RWPE2 (cell line): ENCODE measurements around the gene ZC3H8.

Experiments used
- ATAC-seq: fragments of 200-7000 bp; cut with Tn5 transposase; 3 replicates; pipeline ENCODE4 v1.9.1; 2021; ENCODE audit warnings: low read depth
- DNase-seq: peaks from one replicate; pipeline ENCODE4 v3.0.0-alpha.2; 2020; ENCODE audit warnings: low spot score
- H3K27ac ChIP-seq: fragments of 450-650 bp; 2 replicates; pipeline ENCODE4 v1.5.1; 2017; ENCODE audit warnings: mild to moderate bottlenecking; ENCODE audit not compliant: poor library complexity, severe bottlenecking
- H3K27me3 ChIP-seq: fragments of 250-450 bp; sonication (Bioruptor Pico); 2 replicates; pipeline ENCODE4 v1.5.1; 2021; ENCODE audit warnings: mild to moderate bottlenecking, moderate library complexity; ENCODE audit not compliant: insufficient read depth, poor library complexity, severe bottlenecking
- H3K36me3 ChIP-seq: fragments of 250-450 bp; sonication (Bioruptor Pico); 2 replicates; pipeline ENCODE4 v1.5.1; 2020; ENCODE audit warnings: low read depth, mild to moderate bottlenecking, moderate library complexity
- H3K4me1 ChIP-seq: fragments of 250-450 bp; sonication (Bioruptor Pico); 2 replicates; pipeline ENCODE4 v1.5.1; 2021; ENCODE audit warnings: mild to moderate bottlenecking, moderate library complexity; ENCODE audit not compliant: insufficient read depth, poor library complexity, severe bottlenecking
- H3K4me3 ChIP-seq: fragments of 250-450 bp; sonication (Bioruptor Pico); 2 replicates; pipeline ENCODE4 v1.5.1; 2021; ENCODE audit warnings: mild to moderate bottlenecking, moderate library complexity; ENCODE audit not compliant: severe bottlenecking
- H3K9me3 ChIP-seq: fragments of 250-450 bp; sonication (Bioruptor Pico); 2 replicates; pipeline ENCODE4 v1.5.1; 2021; ENCODE audit warnings: mild to moderate bottlenecking, moderate library complexity; ENCODE audit not compliant: severe bottlenecking
- CTCF ChIP-seq: fragments of 450-650 bp; IDR thresholded peaks from one replicate; pipeline ENCODE4 v1.5.1; 2017; ENCODE audit warnings: mild to moderate bottlenecking, moderate library complexity; ENCODE audit not compliant: poor library complexity, severe bottlenecking

Gene ZC3H8

GRCh38 chr2:112194482-112194881 is 60.4 kb downstream of the ZC3H8 start:
- Histone ChIP-seq H3K9me3 (no peaks in the 10 kb centered on the region), H3K27ac (no peak overlapping the region), H3K4me3 (no peak overlapping the region), H3K36me3 (no peaks in the 10 kb centered on the region), H3K27me3 (no peaks in the 10 kb centered on the region), H3K4me1 (no peaks in the 10 kb centered on the region)
- DNase-seq (no peak), ATAC-seq (no peak)
- TF ChIP-seq CTCF: no peak

GRCh38 chr2:112194028-112194427 is 60.8 kb downstream of the ZC3H8 start:
- no peak for TF ChIP-seq CTCF
- Histone ChIP-seq H3K27ac (no peak overlapping the region), H3K27me3 (no peaks in the 10 kb centered on the region), H3K9me3 (no peaks in the 10 kb centered on the region), H3K36me3 (no peaks in the 10 kb centered on the region), H3K4me3 (no peak overlapping the region), H3K4me1 (no peaks in the 10 kb centered on the region)
- DNase-seq (no peak), ATAC-seq (no peak)

- DNase-seq (no peak), ATAC-seq (no peak)
- Histone ChIP-seq H3K36me3 (no peaks in the 10 kb centered on the region), H3K27me3 (no peaks in the 10 kb centered on the region), H3K9me3 (no peaks in the 10 kb centered on the region), H3K27ac (no peak overlapping the region), H3K4me3 (no peak overlapping the region), H3K4me1 (peaks cover 5% of the 10 kb centered on the region)
- TF ChIP-seq CTCF: no peak
These were observed 65.8 kb downstream of the ZC3H8 start for GRCh38 chr2:112189001-112189556.

- Histone ChIP-seq H3K27ac (peak overlapping the region; percentile 49), H3K9me3 (no peaks in the 10 kb centered on the region), H3K4me1 (peaks cover 5% of the 10 kb centered on the region), H3K36me3 (no peaks in the 10 kb centered on the region), H3K27me3 (no peaks in the 10 kb centered on the region), H3K4me3 (no peak overlapping the region)
- TF ChIP-seq CTCF: no peak
- ATAC-seq (peak; percentile 89), DNase-seq (no peak)
These were observed 66.8 kb downstream of the ZC3H8 start for GRCh38 chr2:112187805-112188596.

GRCh38 chr2:112187046-112187715 is 67.7 kb downstream of the ZC3H8 start:
- H3K27ac ChIP-seq: peak overlapping the region; percentile 49
- ATAC-seq (no peak), DNase-seq (no peak)
- no peak overlapping the region for H3K4me3 ChIP-seq
- peaks cover 5% of the 10 kb centered on the region for H3K4me1 ChIP-seq
- no peaks in the 10 kb centered on the region for H3K9me3 ChIP-seq
- TF ChIP-seq CTCF: no peak
- no peaks in the 10 kb centered on the region for H3K36me3 ChIP-seq
- no peaks in the 10 kb centered on the region for H3K27me3 ChIP-seq
